ENCODE data around the gene TNFRSF1B. TPM values are rescaled to one million over a fixed set of nuclear protein-coding genes. Genes with fewer than 3 reads are reported as not detected.
A peak's percentile ranks its signal among the peaks of the same experiment; 100 is the strongest.

TNFRSF1B gene
- total RNA-seq, 2 donors from 2014 or later, result 13.7 to 28.7 TPM

GRCh38 chr1:12165342-12165741 is 1.4 kb upstream of the TNFRSF1B start:
- no peak for TF ChIP-seq CTCF (IDR thresholded peaks at IDR 0.05)
- no peak for TF ChIP-seq POLR2A (IDR thresholded peaks at IDR 0.05)
- Histone ChIP-seq H3K4me1 (peaks cover 26% of the 10 kb centered on the region), H3K36me3 (replicated peaks in 1 of 2; ENCODE audit: insufficient read depth in 1 of 2, low read depth in 2 of 2) (no peaks in the 10 kb centered on the region), H3K4me3 (no peak overlapping the region), H3K27me3 (no peaks in the 10 kb centered on the region), H3K9me3 (no peaks in the 10 kb centered on the region), H3K27ac (no peak overlapping the region)
- DNase-seq (no peak), ATAC-seq (no peak)
- WGBS, 2 donors, result 74 to 100% methylated on average over 2 to 4 of the region's 4 CpGs
- intact Hi-C loops (cut with DNase I), result no loop called here

DNA sequence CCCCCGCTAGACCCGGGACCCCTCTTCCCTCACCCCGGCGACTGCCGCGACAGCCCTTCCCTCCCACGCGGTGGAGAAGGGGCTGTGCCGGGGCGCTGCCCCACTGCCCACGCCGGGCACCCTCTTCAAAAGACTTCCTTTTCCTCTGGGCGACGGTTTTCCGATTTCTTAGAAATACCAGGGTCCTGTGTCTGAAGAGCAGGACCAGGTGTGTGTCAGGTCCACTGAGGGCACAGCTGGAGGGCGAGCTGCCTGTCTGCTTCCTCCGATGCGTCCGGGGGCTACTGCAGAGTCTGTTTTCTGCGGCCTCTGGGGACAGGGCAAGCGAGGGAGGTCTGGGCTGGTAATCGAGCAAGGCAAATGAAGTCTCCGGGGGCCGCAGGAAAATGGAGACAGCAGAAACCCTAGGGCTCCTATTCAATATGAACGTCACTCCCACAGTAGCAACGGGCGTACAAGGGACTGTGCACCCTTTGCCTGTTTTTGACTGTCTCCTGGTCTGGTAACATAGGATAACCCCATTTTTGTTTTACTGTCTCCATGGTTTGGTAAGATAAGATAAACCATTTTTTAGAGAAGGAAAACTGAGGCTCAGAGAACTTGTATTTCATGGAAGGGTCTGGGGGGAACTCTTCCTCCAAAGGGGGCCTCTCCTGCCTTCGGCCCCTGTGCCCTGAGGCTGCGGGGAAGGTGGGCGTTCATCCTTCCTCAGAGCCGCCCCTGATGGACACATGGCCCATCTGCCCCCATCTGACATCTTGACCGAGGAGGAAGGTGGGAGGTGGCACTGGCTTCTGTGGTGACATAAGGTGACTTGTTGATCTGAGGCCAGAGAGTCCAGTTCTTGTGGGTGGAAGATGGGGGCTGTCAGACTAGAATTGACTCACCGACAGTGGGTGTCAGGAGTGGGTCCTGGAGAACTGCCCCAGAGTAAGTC is 970 bp downstream of the TNFRSF1B start:
- no peak for TF ChIP-seq POLR2A (IDR thresholded peaks at IDR 0.05)
- no peak for TF ChIP-seq CTCF (IDR thresholded peaks at IDR 0.05)
- Histone ChIP-seq H3K27me3 (no peaks in the 10 kb centered on the region), H3K27ac (peak overlapping the region in 3 of 4 donors; percentile 51 to 75 (median 61)), H3K36me3 (replicated peaks in 1 of 2; ENCODE audit: insufficient read depth in 1 of 2, low read depth in 2 of 2) (no peaks in the 10 kb centered on the region), H3K4me1 (peaks cover 11% of the 10 kb centered on the region), H3K4me3 (peak overlapping the region in 1 of 2 donors; percentile 33), H3K9me3 (no peaks in the 10 kb centered on the region)
- DNase-seq (no peak), ATAC-seq (no peak)
- intact Hi-C loops (cut with DNase I), result no loop called here
- whole genome bisulfite sequencing, 2 donors, result 24 to 47% methylated on average over 14 to 33 of the region's 33 CpGs

DNA sequence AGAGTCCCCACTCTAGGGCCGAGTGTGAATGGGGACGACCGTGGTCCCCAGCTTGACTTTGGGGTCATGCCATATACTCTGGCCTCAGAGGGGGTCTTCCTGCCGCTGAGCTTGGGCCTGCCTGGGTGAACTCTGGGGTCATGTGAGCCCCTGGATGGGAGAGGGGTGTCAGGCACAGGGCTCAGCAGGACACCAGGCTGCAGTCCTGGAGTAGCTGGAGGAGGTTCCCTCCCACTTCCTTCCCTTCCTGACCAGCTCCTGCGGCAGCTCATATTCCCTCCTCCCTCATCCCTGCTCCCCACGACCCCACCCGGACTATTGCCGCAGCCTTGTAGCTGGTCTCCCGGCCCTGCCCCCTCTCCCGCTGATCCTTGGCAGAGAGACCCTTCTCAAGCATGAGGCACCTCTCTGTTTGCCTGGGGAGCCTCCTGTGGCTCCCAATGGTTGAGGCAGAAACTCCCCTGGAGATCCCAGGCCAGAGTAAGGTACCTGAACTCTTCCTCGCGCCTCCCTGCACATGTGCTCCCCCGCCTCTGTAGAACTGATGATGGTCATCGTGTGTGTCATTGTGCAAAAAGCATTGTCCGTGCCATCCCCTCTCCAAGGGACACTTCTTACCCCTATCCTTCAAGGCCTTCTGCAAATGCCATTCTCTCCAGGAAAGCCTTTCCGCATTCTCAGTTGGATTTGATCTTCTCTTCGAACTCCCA is 1.8 kb downstream of the TNFRSF1B start:
- intact Hi-C loops (cut with DNase I), result no loop called here
- 44 to 65% methylated on average over 16 to 17 of the region's 17 CpGs for WGBS, 2 donors
- Histone ChIP-seq H3K27me3 (no peaks in the 10 kb centered on the region), H3K27ac (peak overlapping the region in 2 of 4 donors; percentile 61 to 75), H3K36me3 (replicated peaks in 1 of 2; ENCODE audit: insufficient read depth in 1 of 2, low read depth in 2 of 2) (no peaks in the 10 kb centered on the region), H3K4me3 (peak overlapping the region in 1 of 2 donors; percentile 33), H3K4me1 (peaks cover 11% of the 10 kb centered on the region), H3K9me3 (no peaks in the 10 kb centered on the region)
- no peak for ATAC-seq
- no peak for DNase-seq
- TF ChIP-seq POLR2A (IDR thresholded peaks at IDR 0.05), result no peak
- TF ChIP-seq CTCF (IDR thresholded peaks at IDR 0.05), result no peak

GRCh38 chr1:12169442-12170135 is 2.8 kb downstream of the TNFRSF1B start:
- DNase-seq, result no peak
- Histone ChIP-seq H3K4me1 (peaks cover 11% of the 10 kb centered on the region), H3K4me3 (no peak overlapping the region)

More at GRCh38 chr1:12169442-12170135, 2.8 kb downstream of the TNFRSF1B start:
- Histone ChIP-seq H3K27me3 (no peaks in the 10 kb centered on the region), H3K27ac (no peak overlapping the region), H3K9me3 (no peaks in the 10 kb centered on the region), H3K36me3 (replicated peaks in 1 of 2; ENCODE audit: insufficient read depth in 1 of 2, low read depth in 2 of 2) (no peaks in the 10 kb centered on the region)
- no peak for ATAC-seq
- TF ChIP-seq POLR2A (IDR thresholded peaks at IDR 0.05) (no peak), CTCF (IDR thresholded peaks at IDR 0.05) (no peak)
- intact Hi-C loops (cut with DNase I), result no loop called here
- 60 to 80% methylated on average over 4 to 8 of the region's 8 CpGs for WGBS, 2 donors

All from body of pancreas (tissue), 4 donors.